22Rv1 (cell line): ENCODE results near the gene NFKB1.

ENCODE experiments used
- ZFX ChIP-seq: fragments of 450-650 bp; IDR thresholded peaks from 2 replicates; pipeline ENCODE4 v1.6.1; 2017; ENCODE audit warnings: antibody characterized with exemption, borderline replicate concordance
- TF ChIP-seq, protein P1 (sequence below): fragments of 450-650 bp; IDR thresholded peaks from 2 replicates; pipeline ENCODE4 v1.5.1; 2017; ENCODE audit warnings: mild to moderate bottlenecking

- TF ChIP-seq, protein P1, sequence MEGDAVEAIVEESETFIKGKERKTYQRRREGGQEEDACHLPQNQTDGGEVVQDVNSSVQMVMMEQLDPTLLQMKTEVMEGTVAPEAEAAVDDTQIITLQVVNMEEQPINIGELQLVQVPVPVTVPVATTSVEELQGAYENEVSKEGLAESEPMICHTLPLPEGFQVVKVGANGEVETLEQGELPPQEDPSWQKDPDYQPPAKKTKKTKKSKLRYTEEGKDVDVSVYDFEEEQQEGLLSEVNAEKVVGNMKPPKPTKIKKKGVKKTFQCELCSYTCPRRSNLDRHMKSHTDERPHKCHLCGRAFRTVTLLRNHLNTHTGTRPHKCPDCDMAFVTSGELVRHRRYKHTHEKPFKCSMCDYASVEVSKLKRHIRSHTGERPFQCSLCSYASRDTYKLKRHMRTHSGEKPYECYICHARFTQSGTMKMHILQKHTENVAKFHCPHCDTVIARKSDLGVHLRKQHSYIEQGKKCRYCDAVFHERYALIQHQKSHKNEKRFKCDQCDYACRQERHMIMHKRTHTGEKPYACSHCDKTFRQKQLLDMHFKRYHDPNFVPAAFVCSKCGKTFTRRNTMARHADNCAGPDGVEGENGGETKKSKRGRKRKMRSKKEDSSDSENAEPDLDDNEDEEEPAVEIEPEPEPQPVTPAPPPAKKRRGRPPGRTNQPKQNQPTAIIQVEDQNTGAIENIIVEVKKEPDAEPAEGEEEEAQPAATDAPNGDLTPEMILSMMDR = no peak
- TF ChIP-seq ZFX = no peak
Measured at GRCh38 chr4:102598086-102598761, 97.1 kb downstream of the NFKB1 start.
